GM18873 (cell line): ENCODE measurements around the gene ARHGAP10.

Experiments used
- ATAC-seq: cut with Tn5 transposase; IDR thresholded peaks from one replicate; pipeline ENCODE4 v1.9.1; 2021; ENCODE audit warnings: mild to moderate bottlenecking, moderate library complexity, moderate number of reproducible peaks; ENCODE audit not compliant: unreplicated experiment, low FRiP score

The ARHGAP10 gene

DNA sequence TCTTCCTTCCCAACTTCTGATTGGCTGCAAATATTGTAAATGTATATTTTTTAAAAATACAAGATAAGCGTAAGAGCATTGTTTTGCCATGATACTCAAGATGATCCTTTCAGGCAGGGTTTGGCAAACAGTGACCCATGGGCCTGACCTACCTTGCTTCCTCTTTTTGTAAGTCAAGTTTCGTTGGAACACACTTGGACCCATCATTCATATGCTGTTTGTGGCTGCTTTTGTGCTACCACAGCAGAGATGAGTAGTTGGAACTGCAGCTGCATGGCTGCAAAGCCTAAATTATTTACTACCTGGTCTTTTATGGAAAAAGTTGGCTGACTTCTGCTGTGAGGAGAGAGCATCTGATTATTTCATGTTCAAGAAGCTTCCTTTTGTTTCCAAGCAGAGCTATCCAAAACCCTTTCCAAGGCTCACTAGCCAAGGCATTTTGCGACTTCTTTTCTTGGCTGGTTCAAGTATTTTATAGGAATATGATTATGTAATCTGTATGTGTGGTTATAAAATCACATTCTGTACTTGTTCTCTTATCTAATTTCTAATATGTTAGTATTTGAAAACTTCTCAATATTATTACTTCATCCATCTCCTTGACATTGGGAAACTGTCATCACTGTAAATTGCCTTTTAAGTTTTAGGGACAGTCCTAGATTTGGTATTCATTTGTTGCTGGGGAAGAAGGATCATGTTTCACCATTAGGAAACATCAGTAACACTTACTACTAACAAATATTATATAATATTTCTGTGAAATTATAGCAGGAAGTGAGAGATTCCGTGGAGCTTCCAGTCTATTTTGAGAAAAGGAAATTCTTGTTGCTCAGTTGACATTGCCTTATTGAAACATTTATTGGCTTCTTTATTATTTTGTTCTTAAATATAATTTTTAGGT lies 109.2 kb downstream of the ARHGAP10 start:
- ATAC-seq = peak; percentile 78

DNA sequence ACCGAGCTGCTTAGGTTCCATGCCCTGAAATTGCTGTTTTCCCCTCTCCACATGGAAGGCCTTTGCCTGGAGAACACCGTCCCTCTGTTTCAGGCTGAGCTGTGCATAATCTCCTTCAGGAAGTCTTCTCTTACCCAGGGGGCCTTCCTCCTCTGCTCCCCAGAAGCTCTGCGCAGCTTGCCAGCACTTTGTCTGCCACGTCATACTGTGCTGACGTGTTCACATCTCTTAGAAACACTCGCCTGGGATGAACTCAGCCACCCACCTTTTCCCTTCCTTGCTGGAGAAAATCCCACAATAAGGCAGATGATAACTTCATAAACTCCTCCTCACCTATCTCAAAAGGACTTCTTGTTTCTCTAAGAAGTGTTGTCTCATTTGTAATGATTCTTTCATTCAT lies 110.7 kb downstream of the ARHGAP10 start:
- ATAC-seq = no peak

DNA sequence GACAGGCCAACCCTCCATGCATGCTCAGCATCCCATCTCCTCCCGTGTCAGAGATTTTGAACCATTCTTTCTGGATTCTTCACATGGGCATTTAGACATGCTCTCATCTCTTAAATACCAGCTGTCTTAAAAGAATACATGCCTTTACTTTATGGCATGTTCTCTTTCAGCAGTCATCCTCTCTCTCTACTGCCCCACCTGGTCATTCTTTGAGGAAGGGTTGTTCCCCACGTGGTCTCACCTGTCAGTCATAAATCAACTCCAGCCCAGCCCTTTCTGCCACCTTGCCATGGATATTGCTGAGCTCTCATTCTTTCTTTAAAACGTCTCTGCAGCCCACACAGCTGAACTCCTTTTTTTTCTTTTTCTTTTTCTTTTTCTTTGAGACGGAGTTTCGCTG lies 111.3 kb downstream of the ARHGAP10 start:
- no peak for ATAC-seq

DNA sequence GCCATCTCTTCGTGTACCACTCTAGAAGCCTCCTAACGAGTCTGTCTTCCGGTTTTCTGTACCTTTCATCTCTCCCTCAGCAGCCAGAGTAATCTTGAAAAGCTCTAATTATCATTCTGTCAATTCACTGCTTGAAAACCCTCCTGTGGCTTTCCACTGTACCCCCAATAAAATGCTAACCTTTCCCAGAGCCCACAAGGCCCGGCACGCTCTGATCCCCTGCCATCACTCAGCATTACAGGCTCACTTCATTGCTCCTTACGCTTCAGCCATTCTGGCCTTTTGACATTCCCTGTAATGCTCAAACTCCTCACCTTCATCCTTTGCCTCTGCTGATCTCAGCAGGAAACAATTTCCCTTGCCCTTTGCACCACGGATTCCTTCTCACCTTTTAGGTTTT lies 112.9 kb downstream of the ARHGAP10 start:
- ATAC-seq = no peak

DNA sequence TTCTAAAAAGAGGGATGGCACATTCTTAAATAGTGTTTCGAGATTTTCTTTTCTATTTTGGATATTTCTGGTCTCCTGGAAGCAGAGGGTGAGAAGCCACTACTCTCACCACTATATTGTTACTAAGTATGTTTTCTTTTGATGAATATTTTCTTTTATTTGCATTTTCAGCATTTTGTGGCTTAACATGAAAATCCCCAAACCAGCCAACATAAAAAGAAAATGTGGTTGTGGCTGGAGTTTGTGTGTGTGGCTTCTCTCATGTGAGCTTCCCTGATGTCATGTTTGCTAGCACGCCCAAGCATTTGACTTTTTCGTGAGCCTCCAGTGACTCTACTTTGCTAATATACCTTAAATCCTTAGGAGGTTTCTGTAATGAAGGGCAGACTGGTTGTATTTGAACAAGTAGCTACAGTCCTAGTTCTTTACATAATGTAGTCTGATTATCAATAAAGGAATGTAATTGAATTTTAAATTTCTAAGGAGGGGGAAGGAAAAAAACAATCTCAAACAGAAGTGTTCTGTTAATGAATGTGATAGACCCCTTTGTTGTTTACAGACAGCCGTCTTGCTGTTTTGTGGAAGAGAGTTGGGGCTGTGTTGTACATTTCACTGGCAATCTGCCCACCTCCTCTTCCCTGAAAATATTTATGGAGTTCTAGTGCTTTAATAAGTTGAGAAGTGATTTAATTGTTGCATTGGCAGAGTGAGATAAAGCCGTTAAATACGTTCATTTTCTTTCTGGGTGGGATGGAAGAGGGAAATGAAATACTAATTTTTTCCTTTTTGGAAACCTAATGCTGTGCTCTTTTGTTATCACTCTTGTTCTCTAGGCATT lies 114.6 kb downstream of the ARHGAP10 start:
- ATAC-seq = peak; percentile 72

DNA sequence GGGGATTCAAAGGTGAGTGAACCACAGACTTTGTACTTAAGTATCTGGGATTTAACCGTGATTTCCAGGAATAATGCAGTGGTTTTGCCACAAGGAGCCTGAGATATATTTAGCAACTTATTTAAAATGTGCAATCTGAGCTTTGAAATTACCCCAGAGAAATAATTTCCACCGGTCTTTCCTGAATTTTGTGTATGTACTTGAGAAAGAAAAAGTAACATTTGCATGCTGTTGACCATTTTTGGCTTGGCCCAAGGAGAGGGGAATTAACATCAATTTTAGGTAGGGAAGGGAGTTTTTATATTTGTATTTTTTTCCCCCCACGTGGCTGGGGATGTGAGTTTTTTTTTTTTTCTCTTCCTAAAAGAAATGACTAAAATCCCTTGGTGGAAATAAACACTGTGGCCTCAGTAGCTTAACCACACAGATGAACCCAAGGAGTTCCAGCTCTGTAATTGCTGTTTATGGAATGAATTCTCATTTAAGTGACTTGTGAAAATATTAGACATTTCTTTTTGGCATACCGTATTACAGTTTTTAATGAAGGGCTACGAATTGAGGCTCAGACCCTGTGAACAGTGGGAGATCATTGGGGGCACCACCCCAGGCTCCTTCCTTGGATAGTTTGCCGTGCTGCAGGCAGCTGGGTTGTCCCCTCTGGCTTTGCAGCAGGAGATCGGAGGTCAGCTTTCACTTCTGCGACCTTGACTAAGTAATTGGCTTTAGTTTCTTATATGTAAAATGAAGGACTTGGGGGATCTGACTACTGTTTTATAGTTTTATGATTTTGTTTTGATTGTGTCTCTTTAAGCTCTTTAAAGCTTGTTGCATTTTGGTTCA lies 116.1 kb downstream of the ARHGAP10 start:
- ATAC-seq = no peak

GRCh38 chr4:147848634-147849033 lies 116.7 kb downstream of the ARHGAP10 start:
- ATAC-seq = no peak

DNA sequence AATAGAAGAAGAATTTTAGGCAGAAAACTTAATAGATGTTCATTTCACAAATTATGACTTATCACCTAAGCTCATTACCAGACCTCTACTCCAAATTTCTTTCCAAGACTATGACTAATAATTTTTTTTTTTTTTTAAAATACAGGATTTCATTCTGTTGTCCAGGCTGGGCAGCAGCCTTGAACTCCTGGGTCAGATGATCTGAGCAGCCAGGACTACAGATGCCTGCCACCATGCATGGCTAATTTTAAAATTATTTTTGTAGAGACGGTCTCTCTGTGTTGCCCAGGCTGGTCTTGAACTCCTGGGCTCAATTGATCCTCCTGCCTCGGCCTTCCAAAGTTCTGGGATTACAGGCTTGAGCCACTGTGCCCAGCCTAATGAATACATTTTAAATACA lies 119.2 kb downstream of the ARHGAP10 start:
- ATAC-seq = no peak

GRCh38 chr4:147853706-147854105 lies 121.8 kb downstream of the ARHGAP10 start:
- ATAC-seq = no peak

DNA sequence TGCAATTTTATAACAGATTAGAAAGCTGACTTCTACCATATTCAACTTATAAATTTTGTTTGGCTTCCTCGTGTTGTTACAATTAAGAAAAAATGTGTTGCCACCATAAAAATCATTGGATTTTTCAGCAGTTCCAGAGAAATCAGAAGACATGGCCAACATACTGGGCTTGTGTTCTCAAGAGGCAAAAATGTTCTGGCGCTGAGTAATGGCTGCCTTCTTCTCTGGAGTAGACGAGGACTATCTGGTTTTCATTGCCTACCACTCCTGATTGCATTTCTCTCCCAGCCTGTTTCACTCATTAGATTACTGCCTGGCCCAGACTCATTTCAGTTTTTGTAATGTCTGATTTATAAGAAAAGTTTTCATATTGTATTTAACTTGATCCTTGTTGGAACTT lies 122.3 kb downstream of the ARHGAP10 start:
- ATAC-seq = no peak

- no peak for ATAC-seq
Measured at GRCh38 chr4:147855571-147856009, 123.7 kb downstream of the ARHGAP10 start.

- no peak for ATAC-seq
Measured at GRCh38 chr4:147860960-147861359, 129.1 kb downstream of the ARHGAP10 start.

- no peak for ATAC-seq
Measured at GRCh38 chr4:147862043-147862692, 130.3 kb downstream of the ARHGAP10 start.

DNA sequence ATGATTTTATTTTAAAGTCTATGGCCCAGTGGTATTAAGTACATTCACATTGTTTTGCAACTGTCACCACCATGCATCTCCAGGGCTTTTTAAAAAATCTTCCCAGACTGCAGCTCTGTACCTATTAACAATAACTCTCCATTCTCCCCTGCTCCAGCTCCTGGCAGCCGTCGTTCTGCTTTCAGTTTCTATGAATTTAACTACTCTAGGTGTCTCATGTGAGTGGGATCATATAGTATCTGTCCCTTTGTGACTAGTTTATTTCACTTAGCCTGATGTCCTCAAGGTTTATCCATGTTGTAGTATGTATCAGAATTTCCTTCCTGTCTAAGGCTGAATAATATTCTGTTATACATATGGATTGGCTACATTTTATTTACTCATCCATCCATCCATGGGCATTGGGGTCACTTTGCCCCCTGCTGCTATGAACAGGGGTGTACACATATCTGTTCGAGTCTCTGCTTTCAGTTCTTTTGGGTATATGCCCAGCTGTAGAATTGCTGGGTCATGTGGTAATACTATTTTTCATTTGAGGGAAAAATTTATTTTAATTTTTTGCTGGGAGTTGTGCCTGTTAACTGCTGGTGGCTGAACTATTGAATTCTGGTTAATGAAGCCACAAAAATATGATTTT lies 131.3 kb downstream of the ARHGAP10 start:
- ATAC-seq = no peak

DNA sequence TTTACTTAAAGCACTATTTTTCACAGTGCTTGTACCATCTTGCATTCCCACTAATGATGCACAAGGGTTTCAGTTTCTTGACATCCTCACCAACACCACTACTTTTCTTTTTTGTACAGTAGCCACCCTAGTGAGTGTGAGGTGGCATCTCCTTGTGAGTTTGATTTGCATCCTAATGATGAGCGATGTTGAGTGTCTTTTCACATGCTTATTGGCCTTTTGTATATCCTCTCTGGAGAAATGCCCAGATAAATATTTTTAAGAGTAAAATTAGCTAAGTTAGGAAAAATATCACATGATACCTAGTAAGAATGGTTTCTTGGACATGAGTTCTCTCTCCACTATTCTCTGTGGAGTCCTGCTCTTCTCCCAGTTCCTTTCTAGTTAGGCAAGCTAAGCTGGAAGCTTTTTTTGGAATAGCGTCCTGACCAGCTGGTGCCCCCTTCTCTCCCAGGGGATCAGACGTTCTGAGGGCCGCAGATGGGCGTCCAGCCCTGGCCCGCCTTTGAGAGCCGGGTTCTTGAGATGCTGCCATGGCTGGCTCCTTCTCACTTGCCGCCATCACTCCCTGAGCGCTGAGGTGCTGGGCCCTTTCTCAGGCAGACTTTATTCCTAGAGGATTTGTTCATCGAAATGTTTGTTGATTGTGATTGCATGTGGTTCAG lies 132.1 kb downstream of the ARHGAP10 start:
- ATAC-seq = no peak

GRCh38 chr4:147864607-147865006 lies 132.7 kb downstream of the ARHGAP10 start:
- ATAC-seq = no peak

- ATAC-seq = no peak
Measured at GRCh38 chr4:147865926-147866325, 134.0 kb downstream of the ARHGAP10 start.

- peak; percentile 63 for ATAC-seq
Measured at GRCh38 chr4:147866532-147867271, 134.8 kb downstream of the ARHGAP10 start.
